HEK293 (cell line): ENCODE measurements around the gene POU2F2.

Source experiments
- CTCF ChIA-PET: fragments of 350-600 bp; formaldehyde crosslinking; extraction: SDS; loops from one replicate; lab custom pipeline; 2021; ENCODE audit warnings: antibody characterized with exemption; lab: Yijun Ruan, JAX
- POLR2A ChIA-PET: fragments of 300-600 bp; formaldehyde crosslinking; extraction: SDS; loops from one replicate; lab custom pipeline; 2020; ENCODE audit warnings: antibody characterized with exemption, inconsistent platforms; lab: Yijun Ruan, JAX
- H3K27ac ChIP-seq: fragments of 200-500 bp; sonication (Bioruptor generic); 2 replicates; pipeline ENCODE4 v1.5.1; 2014; ENCODE audit warnings: low read depth, low read length, control low read depth, inconsistent platforms; ENCODE audit errors: extremely low read depth
- H3K36me3 ChIP-seq, 2 experiments: fragments of 200-500 bp in 1 of 2; sonication (Bioruptor generic) in 1 of 2; 1 replicate in 1 of 2; 2 replicates in 1 of 2; pipeline ENCODE4 v1.5.1; 2014 to 2017; ENCODE audit warnings: inconsistent platforms in 2 of 2, low read length in 2 of 2; ENCODE audit not compliant: control insufficient read depth in 2 of 2, insufficient read depth in 1 of 2
- H3K4me1 ChIP-seq: fragments of 200-500 bp; sonication (Bioruptor generic); 2 replicates; pipeline ENCODE4 v1.5.1; 2014; ENCODE audit warnings: mild to moderate bottlenecking, low read length, inconsistent platforms; ENCODE audit not compliant: control insufficient read depth, insufficient read depth
- H3K4me3 ChIP-seq: 2 replicates; pipeline ENCODE4 v1.5.1; 2011; ENCODE audit warnings: low read depth, mild to moderate bottlenecking, control low read depth, low read length, moderate library complexity
- H3K9me3 ChIP-seq: fragments of 200-500 bp; sonication (Bioruptor generic); 2 replicates; pipeline ENCODE4 v1.5.1; 2014; ENCODE audit warnings: low read depth, low read length, inconsistent platforms; ENCODE audit not compliant: control insufficient read depth, insufficient read depth
- BCL11A ChIP-seq: fragments of 450-650 bp; formaldehyde crosslinking; IDR thresholded peaks from 2 replicates; pipeline ENCODE4 v1.5.1; 2016; ENCODE audit warnings: low read depth, missing biosample characterization, missing genetic modification characterization
- KLF10 ChIP-seq: fragments of 450-650 bp; IDR thresholded peaks from 2 replicates; pipeline ENCODE4 v1.5.1; 2018; ENCODE audit warnings: missing biosample characterization, mild to moderate bottlenecking, missing genetic modification characterization
- MEIS1 ChIP-seq: sonication (generic); formaldehyde crosslinking; IDR thresholded peaks from 2 replicates; pipeline ENCODE4 v1.8.1; 2022; ENCODE audit warnings: missing genetic modification reagents, mild to moderate bottlenecking, borderline replicate concordance
- ZBTB1 ChIP-seq: fragments of 450-650 bp; formaldehyde crosslinking; IDR thresholded peaks from 2 replicates; pipeline ENCODE4 v1.5.1; 2016; ENCODE audit warnings: missing biosample characterization, missing genetic modification characterization
- ZBTB21 ChIP-seq: fragments of 450-650 bp; formaldehyde crosslinking; IDR thresholded peaks from 2 replicates; pipeline ENCODE4 v1.5.1; 2017; ENCODE audit warnings: missing biosample characterization, missing genetic modification characterization
- ZEB2 ChIP-seq: fragments of 450-650 bp; formaldehyde crosslinking; IDR thresholded peaks from 2 replicates; pipeline ENCODE4 v1.5.1; 2016; ENCODE audit warnings: missing biosample characterization, missing genetic modification characterization
- ZNF239 ChIP-seq: fragments of 450-650 bp; formaldehyde crosslinking; IDR thresholded peaks from 2 replicates; pipeline ENCODE4 v1.5.1; 2016; ENCODE audit warnings: missing biosample characterization, missing genetic modification characterization
- ZNF354C ChIP-seq: fragments of 450-650 bp; formaldehyde crosslinking; IDR thresholded peaks from 2 replicates; pipeline ENCODE4 v1.5.1; 2016; ENCODE audit warnings: missing biosample characterization, missing genetic modification characterization, low read depth, borderline replicate concordance
- ZNF391 ChIP-seq: fragments of 450-650 bp; formaldehyde crosslinking; IDR thresholded peaks from 2 replicates; pipeline ENCODE4 v1.5.1; 2016; ENCODE audit warnings: low read depth, missing biosample characterization, missing genetic modification characterization, borderline replicate concordance
- ZNF426 ChIP-seq: fragments of 450-650 bp; formaldehyde crosslinking; IDR thresholded peaks from 2 replicates; pipeline ENCODE4 v1.5.1; 2017; ENCODE audit warnings: missing biosample characterization, missing genetic modification characterization, mild to moderate bottlenecking, inconsistent platforms, moderate library complexity
- ZNF510 ChIP-seq: fragments of 450-650 bp; formaldehyde crosslinking; IDR thresholded peaks from 2 replicates; pipeline ENCODE4 v1.5.1; 2018; ENCODE audit warnings: mild to moderate bottlenecking, missing genetic modification characterization, missing biosample characterization; ENCODE audit not compliant: insufficient replicate concordance
- ZNF558 ChIP-seq: fragments of 450-650 bp; formaldehyde crosslinking; IDR thresholded peaks from 2 replicates; pipeline ENCODE4 v1.5.1; 2016; ENCODE audit warnings: missing biosample characterization, missing genetic modification characterization
- ZNF560 ChIP-seq: fragments of 450-650 bp; formaldehyde crosslinking; IDR thresholded peaks from 2 replicates; pipeline ENCODE4 v1.5.1; 2017; ENCODE audit warnings: missing biosample characterization, missing genetic modification characterization, borderline replicate concordance
- ZNF600 ChIP-seq: fragments of 450-650 bp; formaldehyde crosslinking; IDR thresholded peaks from 2 replicates; pipeline ENCODE4 v1.5.1; 2016; ENCODE audit warnings: missing biosample characterization, missing genetic modification characterization
- ZNF621 ChIP-seq: fragments of 450-650 bp; formaldehyde crosslinking; IDR thresholded peaks from 2 replicates; pipeline ENCODE4 v1.5.1; 2017; ENCODE audit warnings: missing biosample characterization, missing genetic modification characterization
- TF ChIP-seq, protein P1 (sequence below): fragments of 450-650 bp; formaldehyde crosslinking; IDR thresholded peaks from 2 replicates; pipeline ENCODE4 v1.5.1; 2016; ENCODE audit warnings: missing biosample characterization, missing genetic modification characterization
- TF ChIP-seq, protein P2 (sequence below): fragments of 450-650 bp; formaldehyde crosslinking; IDR thresholded peaks from 2 replicates; pipeline ENCODE4 v1.5.1; 2017; ENCODE audit warnings: missing biosample characterization, missing genetic modification characterization
- TF ChIP-seq, protein P3 (sequence below): fragments of 450-650 bp; formaldehyde crosslinking; IDR thresholded peaks from 2 replicates; pipeline ENCODE4 v1.5.1; 2016; ENCODE audit warnings: missing biosample characterization, missing genetic modification characterization
- TF ChIP-seq, protein P4 (sequence below): fragments of 450-650 bp; formaldehyde crosslinking; IDR thresholded peaks from 2 replicates; pipeline ENCODE4 v1.5.1; 2016; ENCODE audit warnings: missing biosample characterization, missing genetic modification characterization
- TF ChIP-seq, protein P5 (sequence below): fragments of 450-650 bp; formaldehyde crosslinking; IDR thresholded peaks from 2 replicates; pipeline ENCODE4 v1.5.1; 2017; ENCODE audit warnings: missing biosample characterization, mild to moderate bottlenecking, missing genetic modification characterization, moderate library complexity
- TF ChIP-seq, protein P6 (sequence below): fragments of 450-650 bp; formaldehyde crosslinking; IDR thresholded peaks from 2 replicates; pipeline ENCODE4 v1.5.1; 2016; ENCODE audit warnings: missing biosample characterization, missing genetic modification characterization
- TF ChIP-seq, protein P7 (sequence below): fragments of 450-650 bp; formaldehyde crosslinking; IDR thresholded peaks from 2 replicates; pipeline ENCODE4 v1.5.1; 2016; ENCODE audit warnings: missing biosample characterization, missing genetic modification characterization, borderline replicate concordance

The POU2F2 gene

DNA sequence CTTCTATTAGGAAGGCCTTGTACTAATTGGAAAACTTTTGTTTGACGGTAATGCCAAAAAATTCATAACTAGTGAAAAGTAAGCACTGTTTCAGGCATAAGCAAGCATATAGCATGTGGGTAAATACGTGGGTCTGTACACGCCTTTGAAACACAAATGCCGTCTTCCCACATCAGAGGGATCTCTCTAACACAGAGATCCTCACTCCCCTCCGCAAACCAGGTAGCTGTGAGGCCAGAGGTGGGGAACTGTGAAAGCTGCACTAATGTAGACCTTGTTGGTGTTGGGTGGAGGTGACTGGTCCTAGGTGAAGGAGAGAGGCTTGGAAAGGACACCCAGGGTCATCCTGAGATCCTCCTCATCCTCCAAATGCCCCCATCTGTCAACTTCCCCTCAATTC lies 16.0 kb upstream of the POU2F2 start:
- POLR2A ChIA-PET: no interaction called here
- CTCF ChIA-PET: interaction anchor here (1.7 kb wide), 1 partner anchor 11 kb away, joined by 6 read pairs; no protein-coding TSS in a partner anchor

DNA sequence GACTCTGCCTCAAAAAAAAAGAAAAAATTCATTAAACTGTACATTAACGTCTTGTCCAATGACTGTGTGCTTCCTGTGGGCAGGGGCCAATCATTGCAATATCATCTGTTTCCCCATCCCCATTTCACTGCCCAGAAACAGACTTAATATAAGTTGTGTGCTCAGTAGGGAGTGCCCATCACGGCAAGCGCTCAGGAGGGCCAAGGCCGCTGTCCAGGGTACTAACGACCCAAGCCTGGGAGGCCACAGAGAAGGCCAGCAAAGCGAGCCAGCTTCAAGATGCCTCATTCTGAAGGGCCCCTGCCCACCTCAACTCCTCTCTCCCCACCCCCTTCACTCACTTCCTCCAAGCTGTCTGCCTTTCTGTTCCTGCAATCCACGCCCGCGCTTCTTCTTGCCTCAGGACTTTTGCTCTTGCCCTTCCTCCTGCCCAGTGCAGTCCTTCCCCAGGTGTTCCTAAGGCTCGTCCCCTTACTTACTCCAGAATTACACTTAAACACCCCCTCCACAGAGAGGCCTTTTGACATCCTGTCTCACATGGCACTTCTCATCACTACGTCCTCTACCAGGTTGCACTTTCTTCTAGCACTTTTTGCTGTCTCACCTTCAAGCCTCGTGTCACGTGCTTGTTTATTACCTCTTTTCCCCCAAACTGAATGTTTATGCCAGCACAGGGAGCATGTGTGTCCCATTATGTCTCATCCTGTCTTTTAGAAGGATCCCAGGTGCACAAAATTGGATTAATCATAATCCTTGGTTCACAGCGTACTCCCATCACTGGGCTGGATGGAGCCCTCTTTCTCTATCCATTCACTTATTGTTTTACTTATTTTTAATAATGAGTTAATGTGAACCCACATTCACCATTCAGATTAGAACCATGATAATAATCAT lies 11.3 kb upstream of the POU2F2 start:
- H3K4me3 ChIP-seq: no peak overlapping the region
- H3K27ac ChIP-seq: no peak overlapping the region
- no peaks in the 10 kb centered on the region for H3K36me3 ChIP-seq
- H3K9me3 ChIP-seq: no peaks in the 10 kb centered on the region
- H3K4me1 ChIP-seq: no peaks in the 10 kb centered on the region
- POLR2A ChIA-PET: no interaction called here
- CTCF ChIA-PET: interaction anchor here (0.7 to 1.9 kb wide), 4 partner anchors 9 to 136 kb away, joined by 3 to 7 read pairs (median 4); partner anchors contain the start of gene POU2F2
- TF ChIP-seq, protein P1, sequence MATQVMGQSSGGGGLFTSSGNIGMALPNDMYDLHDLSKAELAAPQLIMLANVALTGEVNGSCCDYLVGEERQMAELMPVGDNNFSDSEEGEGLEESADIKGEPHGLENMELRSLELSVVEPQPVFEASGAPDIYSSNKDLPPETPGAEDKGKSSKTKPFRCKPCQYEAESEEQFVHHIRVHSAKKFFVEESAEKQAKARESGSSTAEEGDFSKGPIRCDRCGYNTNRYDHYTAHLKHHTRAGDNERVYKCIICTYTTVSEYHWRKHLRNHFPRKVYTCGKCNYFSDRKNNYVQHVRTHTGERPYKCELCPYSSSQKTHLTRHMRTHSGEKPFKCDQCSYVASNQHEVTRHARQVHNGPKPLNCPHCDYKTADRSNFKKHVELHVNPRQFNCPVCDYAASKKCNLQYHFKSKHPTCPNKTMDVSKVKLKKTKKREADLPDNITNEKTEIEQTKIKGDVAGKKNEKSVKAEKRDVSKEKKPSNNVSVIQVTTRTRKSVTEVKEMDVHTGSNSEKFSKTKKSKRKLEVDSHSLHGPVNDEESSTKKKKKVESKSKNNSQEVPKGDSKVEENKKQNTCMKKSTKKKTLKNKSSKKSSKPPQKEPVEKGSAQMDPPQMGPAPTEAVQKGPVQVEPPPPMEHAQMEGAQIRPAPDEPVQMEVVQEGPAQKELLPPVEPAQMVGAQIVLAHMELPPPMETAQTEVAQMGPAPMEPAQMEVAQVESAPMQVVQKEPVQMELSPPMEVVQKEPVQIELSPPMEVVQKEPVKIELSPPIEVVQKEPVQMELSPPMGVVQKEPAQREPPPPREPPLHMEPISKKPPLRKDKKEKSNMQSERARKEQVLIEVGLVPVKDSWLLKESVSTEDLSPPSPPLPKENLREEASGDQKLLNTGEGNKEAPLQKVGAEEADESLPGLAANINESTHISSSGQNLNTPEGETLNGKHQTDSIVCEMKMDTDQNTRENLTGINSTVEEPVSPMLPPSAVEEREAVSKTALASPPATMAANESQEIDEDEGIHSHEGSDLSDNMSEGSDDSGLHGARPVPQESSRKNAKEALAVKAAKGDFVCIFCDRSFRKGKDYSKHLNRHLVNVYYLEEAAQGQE: peak; percentile 98
- TF ChIP-seq ZNF600 (tag by site-specific recombination) (no peak), KLF10 (no peak), BCL11A (tag by site-specific recombination) (no peak), MEIS1 (CRISPR knock-in tag) (no peak)
- TF ChIP-seq, protein P2, sequence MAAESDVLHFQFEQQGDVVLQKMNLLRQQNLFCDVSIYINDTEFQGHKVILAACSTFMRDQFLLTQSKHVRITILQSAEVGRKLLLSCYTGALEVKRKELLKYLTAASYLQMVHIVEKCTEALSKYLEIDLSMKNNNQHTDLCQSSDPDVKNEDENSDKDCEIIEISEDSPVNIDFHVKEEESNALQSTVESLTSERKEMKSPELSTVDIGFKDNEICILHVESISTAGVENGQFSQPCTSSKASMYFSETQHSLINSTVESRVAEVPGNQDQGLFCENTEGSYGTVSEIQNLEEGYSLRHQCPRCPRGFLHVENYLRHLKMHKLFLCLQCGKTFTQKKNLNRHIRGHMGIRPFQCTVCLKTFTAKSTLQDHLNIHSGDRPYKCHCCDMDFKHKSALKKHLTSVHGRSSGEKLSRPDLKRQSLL (tag by site-specific recombination): no peak

More for the DNA sequence above, 16.0 kb upstream of the POU2F2 start:
- Histone ChIP-seq H3K27ac (no peak overlapping the region), H3K9me3 (no peaks in the 10 kb centered on the region), H3K4me1 (no peaks in the 10 kb centered on the region), H3K4me3 (no peak overlapping the region), H3K36me3 (no peaks in the 10 kb centered on the region)
- TF ChIP-seq, protein P3, sequence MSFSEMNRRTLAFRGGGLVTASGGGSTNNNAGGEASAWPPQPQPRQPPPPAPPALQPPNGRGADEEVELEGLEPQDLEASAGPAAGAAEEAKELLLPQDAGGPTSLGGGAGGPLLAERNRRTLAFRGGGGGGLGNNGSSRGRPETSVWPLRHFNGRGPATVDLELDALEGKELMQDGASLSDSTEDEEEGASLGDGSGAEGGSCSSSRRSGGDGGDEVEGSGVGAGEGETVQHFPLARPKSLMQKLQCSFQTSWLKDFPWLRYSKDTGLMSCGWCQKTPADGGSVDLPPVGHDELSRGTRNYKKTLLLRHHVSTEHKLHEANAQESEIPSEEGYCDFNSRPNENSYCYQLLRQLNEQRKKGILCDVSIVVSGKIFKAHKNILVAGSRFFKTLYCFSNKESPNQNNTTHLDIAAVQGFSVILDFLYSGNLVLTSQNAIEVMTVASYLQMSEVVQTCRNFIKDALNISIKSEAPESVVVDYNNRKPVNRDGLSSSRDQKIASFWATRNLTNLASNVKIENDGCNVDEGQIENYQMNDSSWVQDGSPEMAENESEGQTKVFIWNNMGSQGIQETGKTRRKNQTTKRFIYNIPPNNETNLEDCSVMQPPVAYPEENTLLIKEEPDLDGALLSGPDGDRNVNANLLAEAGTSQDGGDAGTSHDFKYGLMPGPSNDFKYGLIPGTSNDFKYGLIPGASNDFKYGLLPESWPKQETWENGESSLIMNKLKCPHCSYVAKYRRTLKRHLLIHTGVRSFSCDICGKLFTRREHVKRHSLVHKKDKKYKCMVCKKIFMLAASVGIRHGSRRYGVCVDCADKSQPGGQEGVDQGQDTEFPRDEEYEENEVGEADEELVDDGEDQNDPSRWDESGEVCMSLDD: no peak
- TF ChIP-seq, protein P4, sequence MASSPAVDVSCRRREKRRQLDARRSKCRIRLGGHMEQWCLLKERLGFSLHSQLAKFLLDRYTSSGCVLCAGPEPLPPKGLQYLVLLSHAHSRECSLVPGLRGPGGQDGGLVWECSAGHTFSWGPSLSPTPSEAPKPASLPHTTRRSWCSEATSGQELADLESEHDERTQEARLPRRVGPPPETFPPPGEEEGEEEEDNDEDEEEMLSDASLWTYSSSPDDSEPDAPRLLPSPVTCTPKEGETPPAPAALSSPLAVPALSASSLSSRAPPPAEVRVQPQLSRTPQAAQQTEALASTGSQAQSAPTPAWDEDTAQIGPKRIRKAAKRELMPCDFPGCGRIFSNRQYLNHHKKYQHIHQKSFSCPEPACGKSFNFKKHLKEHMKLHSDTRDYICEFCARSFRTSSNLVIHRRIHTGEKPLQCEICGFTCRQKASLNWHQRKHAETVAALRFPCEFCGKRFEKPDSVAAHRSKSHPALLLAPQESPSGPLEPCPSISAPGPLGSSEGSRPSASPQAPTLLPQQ (tag by site-specific recombination): no peak
- no peak for TF ChIP-seq ZNF426 (tag by site-specific recombination)
- no peak for TF ChIP-seq ZNF391
- TF ChIP-seq ZNF560 (tag by site-specific recombination): no peak
- no peak for TF ChIP-seq ZNF558 (tag by site-specific recombination)
- TF ChIP-seq, protein P5, sequence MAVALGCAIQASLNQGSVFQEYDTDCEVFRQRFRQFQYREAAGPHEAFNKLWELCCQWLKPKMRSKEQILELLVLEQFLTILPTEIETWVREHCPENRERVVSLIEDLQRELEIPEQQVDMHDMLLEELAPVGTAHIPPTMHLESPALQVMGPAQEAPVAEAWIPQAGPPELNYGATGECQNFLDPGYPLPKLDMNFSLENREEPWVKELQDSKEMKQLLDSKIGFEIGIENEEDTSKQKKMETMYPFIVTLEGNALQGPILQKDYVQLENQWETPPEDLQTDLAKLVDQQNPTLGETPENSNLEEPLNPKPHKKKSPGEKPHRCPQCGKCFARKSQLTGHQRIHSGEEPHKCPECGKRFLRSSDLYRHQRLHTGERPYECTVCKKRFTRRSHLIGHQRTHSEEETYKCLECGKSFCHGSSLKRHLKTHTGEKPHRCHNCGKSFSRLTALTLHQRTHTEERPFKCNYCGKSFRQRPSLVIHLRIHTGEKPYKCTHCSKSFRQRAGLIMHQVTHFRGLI (tag by site-specific recombination): no peak
- TF ChIP-seq ZEB2: no peak
- no peak for TF ChIP-seq ZNF354C
- no peak for TF ChIP-seq ZNF239 (tag by site-specific recombination)
- TF ChIP-seq ZNF510: no peak
- TF ChIP-seq ZNF621 (tag by site-specific recombination): no peak
- TF ChIP-seq, protein P6, sequence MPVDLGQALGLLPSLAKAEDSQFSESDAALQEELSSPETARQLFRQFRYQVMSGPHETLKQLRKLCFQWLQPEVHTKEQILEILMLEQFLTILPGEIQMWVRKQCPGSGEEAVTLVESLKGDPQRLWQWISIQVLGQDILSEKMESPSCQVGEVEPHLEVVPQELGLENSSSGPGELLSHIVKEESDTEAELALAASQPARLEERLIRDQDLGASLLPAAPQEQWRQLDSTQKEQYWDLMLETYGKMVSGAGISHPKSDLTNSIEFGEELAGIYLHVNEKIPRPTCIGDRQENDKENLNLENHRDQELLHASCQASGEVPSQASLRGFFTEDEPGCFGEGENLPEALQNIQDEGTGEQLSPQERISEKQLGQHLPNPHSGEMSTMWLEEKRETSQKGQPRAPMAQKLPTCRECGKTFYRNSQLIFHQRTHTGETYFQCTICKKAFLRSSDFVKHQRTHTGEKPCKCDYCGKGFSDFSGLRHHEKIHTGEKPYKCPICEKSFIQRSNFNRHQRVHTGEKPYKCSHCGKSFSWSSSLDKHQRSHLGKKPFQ (tag by site-specific recombination): no peak
- TF ChIP-seq, protein P7, sequence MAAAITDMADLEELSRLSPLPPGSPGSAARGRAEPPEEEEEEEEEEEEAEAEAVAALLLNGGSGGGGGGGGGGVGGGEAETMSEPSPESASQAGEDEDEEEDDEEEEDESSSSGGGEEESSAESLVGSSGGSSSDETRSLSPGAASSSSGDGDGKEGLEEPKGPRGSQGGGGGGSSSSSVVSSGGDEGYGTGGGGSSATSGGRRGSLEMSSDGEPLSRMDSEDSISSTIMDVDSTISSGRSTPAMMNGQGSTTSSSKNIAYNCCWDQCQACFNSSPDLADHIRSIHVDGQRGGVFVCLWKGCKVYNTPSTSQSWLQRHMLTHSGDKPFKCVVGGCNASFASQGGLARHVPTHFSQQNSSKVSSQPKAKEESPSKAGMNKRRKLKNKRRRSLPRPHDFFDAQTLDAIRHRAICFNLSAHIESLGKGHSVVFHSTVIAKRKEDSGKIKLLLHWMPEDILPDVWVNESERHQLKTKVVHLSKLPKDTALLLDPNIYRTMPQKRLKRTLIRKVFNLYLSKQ (tag by site-specific recombination): no peak
- TF ChIP-seq ZBTB21: no peak
- no peak for TF ChIP-seq ZBTB1 (tag by site-specific recombination)
